ENCODE results near the gene B4GALT7. TPM values are rescaled to one million over a fixed set of nuclear protein-coding genes. Genes with fewer than 3 reads are reported as not detected.

B4GALT7 gene
- total RNA-seq, 2 experiments from 2014 or later, result 24.9 to 38.5 TPM

GRCh38 chr5:177601577-177602457 is 1.9 kb downstream of the B4GALT7 start:
- BruUV-seq (replicated peaks), result no TSS peak
- Histone ChIP-seq H3K4me1 (ENCODE audit: insufficient read depth, low read length, poor library complexity, severe bottlenecking) (peaks cover 15% of the 10 kb centered on the region), H3K36me3 (ENCODE audit: insufficient read depth, low read length) (peaks cover 3% of the 10 kb centered on the region), H3K9me3 (ENCODE audit: low read length) (no peaks in the 10 kb centered on the region), H3K79me2 (ENCODE audit: insufficient read depth, low read depth, low read length) (0 out of 2 replicates have a peak, but pooled peaks cover 6% of the 10 kb centered on the region), H4K20me1 (ENCODE audit: insufficient read depth, low read length) (no peaks in the 10 kb centered on the region), H2AFZ (ENCODE audit: low read length) (no peak overlapping the region), H3K4me3 (ENCODE audit: low read depth, low read length, poor library complexity, severe bottlenecking) (peak overlapping the region; percentile 74), H3K27ac (ENCODE audit: low read depth, low read length, poor library complexity, severe bottlenecking) (no peak overlapping the region), H3K9me2 (ENCODE audit: insufficient read depth, low read length) (no peaks in the 10 kb centered on the region), H3K4me2 (ENCODE audit: low read length) (peak overlapping the region; percentile 93)
- ChIA-PET POLR2A (interaction anchor here (0.6 kb wide), 1 partner anchor 57 kb away, joined by 3 read pairs; no protein-coding TSS in a partner anchor), CTCF (ENCODE audit: unreplicated experiment) (no interaction called here)
- intact Hi-C loops (cut with micrococcal nuclease; ENCODE audit: unreplicated experiment), result loop anchor here (2.0 to 10.0 kb wide), 2 partner anchors 47 to 563 kb away; partner anchors contain the start of gene FAM193B
- TF ChIP-seq CTCF (conservative IDR thresholded peaks at IDR 0.05; ENCODE audit: low read length) (peak; percentile 49), EZH2phosphoT487 (IDR thresholded peaks at IDR 0.05; ENCODE audit: borderline replicate concordance, low read depth, low read length) (no peak)
- DNase-seq (ENCODE audit: low spot score), result peak; percentile 27

- Histone ChIP-seq H3K4me2 (ENCODE audit: low read length) (no peak overlapping the region), H3K9me2 (ENCODE audit: insufficient read depth, low read length) (no peaks in the 10 kb centered on the region), H3K79me2 (ENCODE audit: insufficient read depth, low read depth, low read length) (0 out of 2 replicates have a peak, but pooled peaks cover 6% of the 10 kb centered on the region), H3K36me3 (ENCODE audit: insufficient read depth, low read length) (no peaks in the 10 kb centered on the region), H3K4me3 (ENCODE audit: low read depth, low read length, poor library complexity, severe bottlenecking) (no peak overlapping the region), H4K20me1 (ENCODE audit: insufficient read depth, low read length) (no peaks in the 10 kb centered on the region), H3K4me1 (ENCODE audit: insufficient read depth, low read length, poor library complexity, severe bottlenecking) (peaks cover 15% of the 10 kb centered on the region), H3K27ac (ENCODE audit: low read depth, low read length, poor library complexity, severe bottlenecking) (no peak overlapping the region), H3K9me3 (ENCODE audit: low read length) (no peaks in the 10 kb centered on the region), H2AFZ (ENCODE audit: low read length) (no peak overlapping the region)
- POLR2A ChIA-PET, result no interaction called here
- intact Hi-C loops (cut with micrococcal nuclease; ENCODE audit: unreplicated experiment), result loop anchor here (10.0 kb wide), 1 partner anchor 562 kb away; no protein-coding TSS in a partner anchor
- TF ChIP-seq EZH2phosphoT487 (IDR thresholded peaks at IDR 0.05; ENCODE audit: borderline replicate concordance, low read depth, low read length) (no peak), CTCF (conservative IDR thresholded peaks at IDR 0.05; ENCODE audit: low read length) (no peak)
- no TSS peak for BruUV-seq (replicated peaks)
- CTCF ChIA-PET (ENCODE audit: unreplicated experiment), result no interaction called here
- no peak for DNase-seq (ENCODE audit: low spot score)
Measured at GRCh38 chr5:177602458-177602830, 2.5 kb downstream of the B4GALT7 start.

- H2AFZ ChIP-seq (ENCODE audit: low read length), result no peak overlapping the region
- H3K27ac ChIP-seq (ENCODE audit: low read depth, low read length, poor library complexity, severe bottlenecking), result no peak overlapping the region
- DNase-seq (ENCODE audit: low spot score), result no peak
- peaks cover 15% of the 10 kb centered on the region for H3K4me1 ChIP-seq (ENCODE audit: insufficient read depth, low read length, poor library complexity, severe bottlenecking)
- no peak overlapping the region for H3K4me3 ChIP-seq (ENCODE audit: low read depth, low read length, poor library complexity, severe bottlenecking)
- no peaks in the 10 kb centered on the region for H4K20me1 ChIP-seq (ENCODE audit: insufficient read depth, low read length)
- ChIA-PET POLR2A (no interaction called here), CTCF (ENCODE audit: unreplicated experiment) (no interaction called here)
- BruUV-seq (replicated peaks), result no TSS peak
- H3K9me3 ChIP-seq (ENCODE audit: low read length), result no peaks in the 10 kb centered on the region
- no peak for TF ChIP-seq CTCF (conservative IDR thresholded peaks at IDR 0.05; ENCODE audit: low read length)
- no peak for TF ChIP-seq EZH2phosphoT487 (IDR thresholded peaks at IDR 0.05; ENCODE audit: borderline replicate concordance, low read depth, low read length)
- 0 out of 2 replicates have a peak, but pooled peaks cover 3% of the 10 kb centered on the region for H3K36me3 ChIP-seq (ENCODE audit: insufficient read depth, low read length)
- no peak overlapping the region for H3K4me2 ChIP-seq (ENCODE audit: low read length)
- 0 out of 2 replicates have a peak, but pooled peaks cover 6% of the 10 kb centered on the region for H3K79me2 ChIP-seq (ENCODE audit: insufficient read depth, low read depth, low read length)
- H3K9me2 ChIP-seq (ENCODE audit: insufficient read depth, low read length), result no peaks in the 10 kb centered on the region
- intact Hi-C loops (cut with micrococcal nuclease; ENCODE audit: unreplicated experiment), result loop anchor here (10.0 kb wide), 1 partner anchor 561 kb away; no protein-coding TSS in a partner anchor
Measured at GRCh38 chr5:177603631-177604030, 3.7 kb downstream of the B4GALT7 start.
